ENCODE data around the gene DUOXA1. TPM values are rescaled to one million over a fixed set of nuclear protein-coding genes. Genes with fewer than 3 reads are reported as not detected.
A peak's percentile ranks its signal among the peaks of the same experiment; 100 is the strongest.

The DUOXA1 gene, protein sequence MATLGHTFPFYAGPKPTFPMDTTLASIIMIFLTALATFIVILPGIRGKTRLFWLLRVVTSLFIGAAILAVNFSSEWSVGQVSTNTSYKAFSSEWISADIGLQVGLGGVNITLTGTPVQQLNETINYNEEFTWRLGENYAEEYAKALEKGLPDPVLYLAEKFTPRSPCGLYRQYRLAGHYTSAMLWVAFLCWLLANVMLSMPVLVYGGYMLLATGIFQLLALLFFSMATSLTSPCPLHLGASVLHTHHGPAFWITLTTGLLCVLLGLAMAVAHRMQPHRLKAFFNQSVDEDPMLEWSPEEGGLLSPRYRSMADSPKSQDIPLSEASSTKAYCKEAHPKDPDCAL
- 0.23 TPM for polyA plus RNA-seq (ENCODE audit: insufficient read length)
- long read RNA-seq, donor 1: 0 reads
- long read RNA-seq, donor 2: 0 reads
- long read RNA-seq, donor 3: 0 reads
- long read RNA-seq, donor 4: 0 reads
- long read RNA-seq, donor 5: 0 reads
- long read RNA-seq, donor 6: 0 reads
- long read RNA-seq, donor 7: 0 reads
- long read RNA-seq, donor 8: 0 reads

DNA sequence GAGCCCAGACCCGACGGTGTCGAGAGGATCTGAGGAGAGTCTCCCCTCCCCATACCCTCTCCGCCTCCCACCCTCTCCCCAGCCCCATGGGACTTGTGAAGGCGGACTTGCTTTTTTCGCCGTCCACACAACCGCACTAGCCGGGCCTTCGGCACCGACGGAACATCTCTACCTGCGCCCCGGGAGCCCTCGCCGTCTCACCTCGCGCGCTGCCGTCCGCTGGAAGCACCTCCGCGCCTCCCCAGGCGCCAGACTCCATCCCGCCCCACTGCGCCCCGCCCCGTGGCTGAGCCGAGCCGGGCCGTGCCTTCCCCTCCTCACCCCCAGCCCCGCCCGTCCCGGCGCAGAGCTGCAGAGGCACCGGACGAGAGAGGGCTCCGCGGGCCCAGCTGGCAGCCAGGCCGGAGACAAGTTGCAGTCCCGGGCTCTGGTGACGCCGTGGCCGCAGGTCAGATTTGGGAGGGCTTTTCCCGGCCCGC is at the start of gene DUOXA1, which contains the start of gene DUOX1:
Gene DUOXA1, minus strand, starts transcription at position 229 of the 479 bp plus-strand sequence. CDS start 6,865 bp downstream, outside the sequence.
Gene DUOX1, plus strand, starts transcription at position 344 of the 479 bp plus-strand sequence. CDS start 1,973 bp downstream, outside the sequence.
- DNase-seq: no peak

DNA sequence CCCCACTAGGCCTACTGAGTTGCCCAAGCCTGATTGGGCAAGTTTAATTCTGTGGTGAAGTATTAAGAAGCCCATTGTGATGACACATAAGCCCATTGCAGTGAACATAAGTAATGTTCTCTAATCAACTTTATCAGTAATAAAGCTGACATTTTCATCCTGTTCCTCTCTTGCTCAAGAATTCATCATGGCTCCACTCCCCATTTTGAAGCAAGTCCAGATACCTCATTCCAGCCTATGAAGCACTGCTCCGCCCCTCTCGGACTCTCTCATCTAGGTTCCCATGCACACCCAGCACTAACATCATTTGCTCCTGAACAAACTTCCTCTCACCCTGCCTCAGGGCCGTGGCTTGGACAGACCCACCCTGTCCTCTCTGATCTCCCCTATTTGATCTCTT is 47.6 kb upstream of the DUOXA1 start:
- no peak for DNase-seq

DNA sequence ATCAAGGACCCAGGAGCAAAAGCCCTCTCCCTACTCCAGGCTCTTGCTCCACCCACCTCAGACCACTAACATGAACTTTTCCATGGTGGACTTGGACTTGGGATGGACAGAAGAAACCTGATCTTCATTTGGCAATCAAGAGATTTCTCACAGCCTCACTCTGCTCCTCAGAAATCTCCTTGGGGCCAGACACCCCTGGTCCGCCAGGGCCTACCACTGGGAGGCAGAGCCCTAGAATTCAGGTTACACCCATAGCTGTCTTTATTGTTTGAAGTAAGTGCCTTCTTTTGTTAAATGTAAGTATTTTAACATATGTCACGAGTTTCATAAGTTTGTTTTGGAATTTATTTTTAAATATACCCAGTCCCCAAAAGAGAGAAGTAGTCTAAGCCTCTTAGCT is 44.9 kb upstream of the DUOXA1 start:
- no peak for DNase-seq

DNA sequence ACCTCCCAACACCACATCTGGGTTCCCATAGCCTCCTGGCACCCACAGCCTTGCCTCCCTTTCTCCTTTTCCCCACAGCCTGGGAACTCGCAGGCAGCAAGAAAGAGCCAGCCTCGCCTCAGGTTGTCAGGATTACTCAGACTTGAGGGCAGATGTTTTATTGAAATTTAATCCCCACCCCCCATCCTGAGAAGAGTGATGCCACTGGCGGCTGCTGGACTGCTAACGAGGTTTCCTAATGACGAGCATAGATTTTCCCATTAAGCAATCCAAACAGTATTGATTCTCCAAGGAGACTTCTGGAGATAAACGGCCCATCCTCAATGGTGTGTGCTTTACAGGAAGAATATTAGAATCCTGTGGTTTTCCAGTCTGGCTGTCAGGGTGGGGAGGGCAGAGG is 44.4 kb upstream of the DUOXA1 start:
- no peak for DNase-seq

DNA sequence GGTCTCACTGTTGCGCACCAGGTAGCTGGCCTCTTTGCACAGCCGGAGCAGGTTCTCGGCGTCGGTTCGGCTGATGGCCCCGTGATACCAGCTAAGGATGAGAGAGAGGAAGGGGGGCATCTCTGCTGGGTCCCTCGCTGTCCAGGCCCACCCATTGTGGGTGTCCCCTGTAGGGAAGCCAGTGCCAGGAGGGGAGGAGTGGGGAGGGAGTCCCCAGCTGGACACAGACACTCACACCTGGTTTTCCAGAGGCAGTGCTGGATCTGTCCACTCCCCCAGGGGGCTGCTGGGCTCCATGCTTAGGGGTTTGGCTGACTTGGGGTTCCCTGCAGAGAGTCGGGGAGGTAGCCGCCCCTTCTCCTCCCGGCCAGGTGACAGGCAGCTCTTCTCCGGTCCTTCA is 42.2 kb upstream of the DUOXA1 start:
- no peak for DNase-seq

DNA sequence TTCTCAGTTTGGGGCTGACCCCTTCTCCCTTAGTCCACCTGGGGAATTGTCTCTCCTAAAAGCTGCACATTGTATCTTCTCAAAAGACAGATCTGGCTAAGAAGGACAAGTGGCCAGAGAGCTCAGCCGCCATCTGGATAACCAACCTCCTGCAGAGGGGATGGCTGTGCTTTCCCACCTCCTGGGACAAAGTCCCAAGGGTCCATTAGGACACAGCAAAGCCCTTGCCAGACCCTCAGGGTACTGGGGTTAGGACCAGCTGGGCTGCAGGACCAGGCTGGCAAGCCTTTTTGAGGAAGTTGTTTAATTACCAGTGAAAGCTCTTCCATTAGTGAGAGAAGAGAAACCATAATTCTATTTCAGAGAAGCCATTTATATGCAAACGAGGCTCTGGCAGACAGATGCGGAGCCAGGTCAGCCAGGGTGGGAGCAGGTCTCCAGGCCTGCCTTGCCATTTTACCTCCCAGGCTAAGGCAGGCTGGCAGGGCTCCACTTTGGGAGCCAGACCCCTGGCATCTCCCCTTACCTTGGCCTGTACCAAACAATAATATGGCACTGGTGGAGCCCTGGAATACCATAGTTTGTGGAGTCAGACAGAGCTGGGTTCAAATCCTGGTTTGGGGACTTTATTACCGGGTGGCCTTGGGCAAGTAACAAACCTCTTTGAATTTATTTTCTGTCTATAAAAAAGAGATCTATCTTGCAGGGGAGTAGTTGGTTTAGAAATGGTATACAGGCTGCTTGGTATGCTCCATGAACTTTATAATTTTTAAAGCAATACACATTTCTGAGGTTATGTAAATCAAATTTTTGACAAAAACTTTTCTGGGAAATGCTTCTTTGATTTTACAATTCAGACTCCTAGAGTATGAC is 40.2 kb upstream of the DUOXA1 start:
- DNase-seq: no peak

DNA sequence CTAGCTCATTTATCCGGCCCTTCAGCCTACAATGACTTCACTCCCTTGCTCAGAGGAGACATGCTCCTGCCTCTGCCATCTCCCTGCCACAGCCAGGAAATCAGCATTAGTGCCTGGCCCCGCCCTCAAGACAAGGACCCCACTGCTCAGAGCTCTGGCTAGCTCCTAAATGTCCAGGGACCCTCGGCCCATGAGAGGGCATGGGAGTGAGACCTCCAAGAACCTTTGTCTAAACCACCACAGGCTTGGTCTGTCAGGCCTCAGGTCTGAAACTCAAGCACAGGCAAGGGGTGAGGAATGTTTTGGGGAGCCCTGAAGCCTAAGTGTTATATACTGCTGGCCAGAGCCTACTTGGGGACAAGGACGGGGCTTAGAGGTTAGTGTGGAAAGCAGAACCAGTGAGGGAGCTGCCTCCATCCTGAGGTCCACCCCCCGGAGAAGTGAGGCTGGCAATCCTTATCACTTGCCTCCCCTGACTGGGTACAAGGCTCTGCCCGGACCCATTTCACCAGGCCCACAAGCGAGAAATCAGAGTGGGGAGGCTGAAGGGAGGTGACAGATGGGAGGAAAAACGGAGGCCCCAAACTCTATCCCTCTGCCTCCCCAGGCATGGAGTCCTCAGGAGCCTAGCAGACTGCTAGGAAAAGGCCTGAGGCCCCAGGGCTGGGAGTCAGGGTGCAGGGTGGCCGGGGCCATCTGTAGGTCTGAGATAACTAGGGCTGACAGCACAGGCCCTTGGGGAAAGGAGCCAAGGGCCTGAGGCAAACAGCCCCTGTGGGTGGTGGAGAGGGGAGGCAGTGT is 39.3 kb upstream of the DUOXA1 start:
- DNase-seq: no peak

DNA sequence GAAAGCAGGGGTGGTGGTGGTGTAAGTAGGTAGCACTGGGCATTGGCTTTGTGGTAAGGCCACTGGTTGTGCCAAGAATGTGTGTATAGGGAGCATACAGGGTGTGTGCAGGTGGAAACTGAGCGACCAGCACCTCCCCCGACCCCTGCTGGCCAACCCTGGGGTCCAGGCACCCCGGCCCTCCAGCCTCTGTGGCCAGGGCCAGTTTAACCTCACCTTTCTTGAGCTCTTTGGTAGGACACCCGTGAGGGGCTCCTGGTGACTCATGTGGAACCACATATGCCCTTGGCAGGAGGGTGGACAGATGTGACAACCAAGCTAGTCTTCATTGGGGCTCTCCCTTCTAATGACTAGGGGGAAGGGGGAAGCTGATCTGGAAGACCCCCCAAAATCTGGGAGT is 38.6 kb upstream of the DUOXA1 start:
- DNase-seq: no peak

DNA sequence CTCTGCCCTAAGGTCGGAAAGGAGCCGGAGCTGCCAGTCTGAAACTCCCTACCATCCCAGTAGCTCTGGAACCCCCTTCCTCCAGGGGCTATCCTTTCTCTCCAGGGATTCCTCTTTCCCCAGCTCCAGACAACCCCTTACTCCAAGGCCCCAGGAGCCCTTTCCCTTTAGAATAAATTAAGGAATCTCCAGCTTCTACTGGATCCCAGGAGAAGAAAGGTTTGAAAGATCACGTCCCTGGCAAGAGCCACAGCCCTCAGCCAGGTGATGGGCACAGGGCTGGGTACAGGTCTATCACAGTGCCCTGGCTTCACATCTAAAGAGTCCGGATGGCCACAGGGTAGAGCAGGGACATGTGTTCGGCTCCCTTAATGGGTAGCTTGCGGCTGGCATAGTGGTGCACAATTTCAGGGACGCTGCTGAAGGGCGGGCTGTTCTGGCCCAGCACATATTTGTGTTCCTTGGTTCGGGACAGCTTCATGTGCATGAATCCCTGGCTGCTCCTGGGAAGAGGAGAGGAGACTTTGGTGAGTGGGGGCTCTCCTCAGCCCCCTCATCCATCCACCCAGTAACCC is 38.0 kb upstream of the DUOXA1 start:
- DNase-seq: no peak

DNA sequence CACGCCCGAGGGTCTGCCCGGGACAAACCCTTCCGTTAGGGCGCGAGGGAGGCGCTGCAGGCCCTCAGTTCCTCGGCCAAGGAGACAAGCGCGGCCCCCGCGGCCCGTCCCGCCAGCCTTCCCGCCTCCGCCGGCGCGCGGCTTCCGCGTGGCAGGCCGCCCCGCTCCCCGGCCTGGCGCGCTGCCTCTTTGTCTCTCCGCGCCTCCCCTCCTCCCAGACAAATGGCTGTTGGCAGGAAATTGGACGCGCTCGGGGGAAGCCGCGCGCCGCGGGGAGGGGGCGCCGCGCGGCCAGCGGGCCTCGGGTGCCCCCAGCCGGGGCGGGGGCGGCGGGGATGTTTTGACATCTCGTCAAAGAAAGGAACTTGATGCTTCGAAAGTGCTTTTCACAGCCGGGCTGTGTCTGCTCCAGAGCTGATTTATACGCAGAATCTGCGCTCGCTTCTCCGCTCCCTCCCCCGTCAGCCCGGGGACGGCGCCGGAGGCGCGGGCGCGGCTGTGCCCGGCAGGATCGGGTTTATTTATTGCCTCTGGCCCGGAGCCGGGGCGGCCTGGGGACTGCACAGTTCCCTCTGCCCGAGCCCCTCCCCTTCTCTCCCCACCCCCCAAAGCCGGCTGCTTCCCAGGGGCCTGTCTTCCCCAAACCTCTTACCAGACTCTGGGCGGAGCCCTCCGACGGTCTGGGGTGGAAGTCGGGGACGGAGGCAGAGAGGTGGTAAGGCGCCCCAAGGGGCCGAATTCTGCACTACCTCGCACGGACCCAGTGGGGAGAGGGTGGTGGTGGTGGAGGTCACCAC is 37.4 kb upstream of the DUOXA1 start:
- DNase-seq: peak; percentile 80

DNA sequence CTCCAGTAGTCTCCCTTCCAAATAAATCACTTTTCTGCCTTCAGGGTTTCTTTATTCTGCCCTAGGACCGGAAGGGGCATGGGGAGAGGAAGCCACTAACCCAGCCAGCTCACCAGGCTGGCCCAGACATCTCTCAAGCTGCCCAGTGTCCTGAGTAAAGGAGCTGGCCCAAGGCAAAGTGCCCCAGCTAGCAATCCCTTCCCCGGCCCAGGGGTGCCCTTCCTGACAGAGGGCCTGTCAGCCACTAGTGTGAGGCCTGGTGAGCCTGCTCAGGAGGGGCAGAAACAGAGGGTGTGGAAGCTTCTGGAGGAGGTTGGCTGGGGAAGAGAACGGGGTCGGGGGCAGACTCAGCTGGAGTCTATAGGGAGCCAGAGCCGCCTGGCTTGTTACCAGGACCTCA is 35.9 kb upstream of the DUOXA1 start:
- no peak for DNase-seq

DNA sequence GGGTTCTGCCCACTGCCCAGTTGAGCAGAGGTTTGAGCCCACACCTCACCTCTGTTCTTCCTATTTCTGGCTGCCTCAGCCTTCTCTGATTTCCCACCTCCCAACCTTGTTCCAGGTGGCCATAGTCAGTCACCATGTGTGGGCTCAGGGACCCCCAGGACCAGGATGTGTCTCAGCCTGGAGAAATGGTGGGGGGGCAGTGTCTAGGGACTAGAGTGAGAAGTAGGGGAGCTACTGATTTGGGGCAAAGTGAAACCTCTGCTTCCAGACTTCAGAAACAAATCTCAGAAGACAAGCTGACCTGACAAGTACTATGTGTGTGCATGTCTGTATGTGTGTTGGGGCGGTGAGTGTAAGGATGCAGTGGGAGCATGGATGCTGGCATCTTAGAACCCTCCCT is 35.2 kb upstream of the DUOXA1 start:
- DNase-seq: no peak

DNA sequence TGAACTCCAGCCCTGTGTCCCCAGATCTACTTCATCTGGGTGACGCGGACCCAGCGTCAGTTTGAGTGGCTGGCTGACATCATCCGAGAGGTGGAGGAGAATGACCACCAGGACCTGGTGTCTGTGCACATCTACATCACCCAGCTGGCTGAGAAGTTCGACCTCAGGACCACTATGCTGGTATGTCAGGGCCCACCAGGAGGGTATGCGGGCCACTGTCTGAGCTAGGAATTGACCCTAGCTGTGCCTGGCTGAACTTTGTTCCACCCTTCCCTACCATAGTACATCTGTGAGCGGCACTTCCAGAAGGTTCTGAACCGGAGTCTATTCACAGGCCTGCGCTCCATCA is 33.8 kb upstream of the DUOXA1 start:
- no peak for DNase-seq

DNA sequence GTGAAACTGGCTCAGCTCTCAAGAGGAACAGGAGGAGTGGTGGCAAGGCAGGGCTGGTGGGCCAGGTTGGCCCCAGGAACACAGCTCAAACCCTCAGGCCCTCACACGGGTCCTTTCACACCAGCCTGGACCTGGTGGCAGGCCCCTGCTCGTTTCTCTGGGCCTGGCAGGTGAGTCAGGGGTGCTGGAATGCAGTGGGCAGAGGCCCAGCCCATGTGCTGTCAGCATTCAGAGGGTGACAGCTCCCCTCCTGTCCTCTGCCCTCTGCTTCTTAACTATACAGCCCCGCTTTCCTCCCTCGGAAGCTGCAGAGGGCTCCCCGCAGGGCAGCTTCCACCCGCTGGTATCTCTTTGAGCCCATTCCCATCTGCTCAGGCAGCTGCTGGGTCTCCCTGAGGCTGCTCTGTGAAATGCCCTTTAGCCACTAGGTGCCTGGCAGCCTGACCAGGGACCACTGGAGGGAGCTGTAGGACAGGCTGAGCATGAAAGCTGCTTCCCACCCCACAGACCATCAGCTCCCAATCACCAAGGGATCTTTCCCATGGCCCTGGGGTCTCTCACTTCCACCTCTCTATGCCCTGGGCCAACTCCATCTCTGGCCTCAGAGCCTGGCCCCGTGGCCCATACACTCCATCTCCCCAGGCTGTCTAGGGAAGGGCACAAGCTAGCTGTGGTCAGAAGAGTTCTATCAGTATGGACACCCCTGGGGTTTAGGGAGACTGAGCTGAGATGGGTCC is 33.3 kb upstream of the DUOXA1 start:
- DNase-seq: peak; percentile 73

DNA sequence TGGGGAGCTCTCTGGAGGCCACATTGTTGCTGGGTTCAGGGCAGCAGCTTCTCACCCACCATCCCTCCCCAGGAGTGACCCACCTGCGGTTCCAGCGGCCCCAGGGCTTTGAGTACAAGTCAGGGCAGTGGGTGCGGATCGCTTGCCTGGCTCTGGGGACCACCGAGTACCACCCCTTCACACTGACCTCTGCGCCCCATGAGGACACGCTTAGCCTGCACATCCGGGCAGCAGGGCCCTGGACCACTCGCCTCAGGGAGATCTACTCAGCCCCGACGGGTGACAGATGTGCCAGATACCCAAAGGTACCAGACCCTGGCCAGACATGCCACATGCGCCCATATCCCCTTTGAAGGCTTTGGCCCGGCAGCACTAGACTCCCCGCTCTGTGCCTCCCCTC is 32.0 kb upstream of the DUOXA1 start:
- DNase-seq: no peak

DNA sequence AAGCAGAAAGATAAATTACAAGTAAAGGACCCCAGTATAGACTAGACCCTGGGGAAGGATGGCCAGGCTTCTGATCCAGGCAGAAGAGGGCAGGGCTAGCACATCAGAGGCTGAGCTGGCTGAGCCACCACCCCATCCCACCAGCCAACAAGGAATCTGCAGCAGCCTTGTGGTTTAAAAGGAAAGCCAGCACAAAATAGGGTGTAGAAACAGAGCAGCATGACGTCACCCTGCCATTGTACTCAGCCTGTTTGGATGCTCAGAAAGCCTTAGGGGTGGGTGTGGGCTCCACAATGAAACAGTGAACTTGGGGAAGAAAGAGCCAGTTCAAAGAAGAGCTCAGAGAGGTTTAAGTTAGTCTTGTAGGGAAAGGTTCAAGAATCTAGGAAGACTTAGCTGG is 28.3 kb upstream of the DUOXA1 start:
- DNase-seq: no peak

DNA sequence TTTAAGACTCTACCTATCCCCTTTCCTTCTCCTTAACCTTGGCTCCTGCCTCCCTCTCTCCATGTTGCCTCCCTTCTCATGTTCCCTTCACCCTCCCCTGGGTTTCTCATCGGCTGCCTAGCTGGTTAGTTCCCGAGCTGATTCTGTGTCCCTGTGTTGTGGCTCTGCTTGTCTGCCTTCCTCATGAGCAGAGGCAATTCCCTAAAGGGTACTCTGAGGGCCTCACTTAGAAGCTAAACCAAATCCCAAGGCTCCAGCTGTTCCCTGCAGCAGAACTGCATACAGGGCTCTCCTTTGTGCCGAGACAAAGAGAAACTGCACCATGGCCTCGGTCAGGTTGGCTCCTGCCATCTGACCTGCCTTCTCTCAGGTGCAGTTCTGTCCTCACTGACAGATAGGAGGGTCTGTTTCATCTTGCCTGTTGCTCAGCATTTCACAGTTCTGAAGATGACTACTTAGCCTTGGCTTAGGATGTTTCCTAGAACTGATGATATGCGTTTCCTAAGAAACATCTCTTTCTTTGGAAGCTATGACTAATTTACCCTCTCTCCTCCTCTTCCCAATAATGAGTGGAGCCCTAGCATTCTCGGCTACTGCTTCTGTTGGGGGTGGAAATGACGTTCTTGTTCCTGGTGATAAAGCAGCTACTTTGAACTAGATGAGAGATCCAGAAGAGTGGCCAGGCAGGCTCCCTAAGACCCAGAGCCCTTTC is 27.2 kb upstream of the DUOXA1 start:
- no peak for DNase-seq

DNA sequence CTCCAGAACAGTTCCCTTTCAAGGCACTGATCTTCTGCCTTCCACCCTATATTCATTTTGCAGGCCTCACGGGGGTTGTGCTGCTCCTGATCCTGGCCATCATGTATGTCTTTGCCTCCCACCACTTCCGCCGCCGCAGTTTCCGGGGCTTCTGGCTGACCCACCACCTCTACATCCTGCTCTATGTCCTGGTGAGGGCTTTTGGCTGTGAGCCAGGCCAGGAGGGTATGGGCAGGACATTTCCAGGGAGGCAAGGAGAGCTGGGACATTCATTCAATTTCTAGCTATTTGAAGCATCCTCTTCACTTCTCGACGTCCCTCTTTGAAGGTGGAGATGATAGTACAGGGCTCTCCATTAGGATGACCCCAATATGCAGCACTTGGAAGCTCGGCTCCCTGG is 26.1 kb upstream of the DUOXA1 start:
- no peak for DNase-seq
